Uterus (tissue), 4 donors: ENCODE results near the gene ARHGEF37. TPM values are rescaled to one million over a fixed set of nuclear protein-coding genes. Genes with fewer than 3 reads are reported as not detected.

Experiments used
- DNase-seq, 2 donors: peaks; one replicate each; pipeline ENCODE4 v3.0.0-alpha.2; 2019 to 2020
- H3K27ac ChIP-seq, 2 donors: fragments of 200-600 bp; sonication (generic); 1 replicate in 1 of 2; 2 replicates in 1 of 2; pipeline ENCODE4 v1.5.1; 2016 to 2018
- H3K27me3 ChIP-seq, 2 donors: fragments of 200-600 bp; sonication (generic); one replicate each; pipeline ENCODE4 v1.5.1; 2018 to 2019; ENCODE audit warnings: control low read depth in 1 of 2
- H3K36me3 ChIP-seq, 2 donors: fragments of 200-600 bp; sonication (generic); one replicate each; pipeline ENCODE4 v1.5.1; 2019; ENCODE audit warnings: control low read depth in 1 of 2
- H3K4me1 ChIP-seq, 2 donors: fragments of 200-600 bp; sonication (generic); one replicate each; pipeline ENCODE4 v1.5.1; 2018 to 2019; ENCODE audit warnings: control low read depth in 1 of 2
- H3K4me3 ChIP-seq, 2 donors: fragments of 200-600 bp; sonication (generic); 1 replicate in 1 of 2; 2 replicates in 1 of 2; pipeline ENCODE4 v1.5.1; 2018 to 2019; ENCODE audit warnings: mild to moderate bottlenecking in 1 of 2
- H3K9me3 ChIP-seq, 2 donors: fragments of 200-600 bp; sonication (generic); one replicate each; pipeline ENCODE4 v1.5.1; 2019; ENCODE audit warnings: control low read depth in 1 of 2
- POLR2A ChIP-seq, 2 donors: fragments of 450-650 bp; IDR thresholded peaks; one replicate each; pipeline ENCODE4 v1.6.1; 2016; ENCODE audit warnings: antibody characterized with exemption in 2 of 2, mild to moderate bottlenecking in 1 of 2, moderate library complexity in 1 of 2
- intact Hi-C: fragments of 100-400 bp; cut with DNase I; formaldehyde crosslinking; loops from one replicate; pipeline ENCODE4 v1.15.1; 2023; ENCODE audit warnings: low total_unique reads
- small RNA-seq: library from RNA; depleted of rRNA; stranded (forward); fragments of <200 nt; gene quantifications from one replicate; pipeline ENCODE3, GENCODE V24; 2016
- total RNA-seq, 4 donors: library from RNA; depleted of rRNA in 3 of 4; stranded (reverse); fragments of >200 nt in 3 of 4; gene quantifications; one replicate each; pipeline versions ENCODE4 v1.1.0 to v1.2.4, GENCODE V29; 2014 to 2023
- TF ChIP-seq, protein P1 (sequence below), 4 experiments: fragments of 200-600 bp in 2 of 4; fragments of 450-650 bp in 2 of 4; sonication (generic) in 2 of 4; IDR thresholded peaks; one replicate each; pipeline ENCODE4 v1.5.1; 2016 to 2019; ENCODE audit warnings: antibody characterized with exemption in 4 of 4, mild to moderate bottlenecking in 2 of 4, moderate library complexity in 1 of 4
- donor health status: DM: yes; HTN: yes; CAD: no.

Gene ARHGEF37
- total RNA-seq, 4 donors from 2014 or later = 4.6 to 10.4 (median 7.9) TPM

GRCh38 chr5:149683964-149684363 is 102.7 kb downstream of the ARHGEF37 start:
- H3K36me3 ChIP-seq = no peaks in the 10 kb centered on the region
- H3K27ac ChIP-seq = no peak overlapping the region
- DNase-seq = no peak
- no peak for TF ChIP-seq POLR2A (IDR thresholded peaks at IDR 0.05)
- TF ChIP-seq, protein P1, sequence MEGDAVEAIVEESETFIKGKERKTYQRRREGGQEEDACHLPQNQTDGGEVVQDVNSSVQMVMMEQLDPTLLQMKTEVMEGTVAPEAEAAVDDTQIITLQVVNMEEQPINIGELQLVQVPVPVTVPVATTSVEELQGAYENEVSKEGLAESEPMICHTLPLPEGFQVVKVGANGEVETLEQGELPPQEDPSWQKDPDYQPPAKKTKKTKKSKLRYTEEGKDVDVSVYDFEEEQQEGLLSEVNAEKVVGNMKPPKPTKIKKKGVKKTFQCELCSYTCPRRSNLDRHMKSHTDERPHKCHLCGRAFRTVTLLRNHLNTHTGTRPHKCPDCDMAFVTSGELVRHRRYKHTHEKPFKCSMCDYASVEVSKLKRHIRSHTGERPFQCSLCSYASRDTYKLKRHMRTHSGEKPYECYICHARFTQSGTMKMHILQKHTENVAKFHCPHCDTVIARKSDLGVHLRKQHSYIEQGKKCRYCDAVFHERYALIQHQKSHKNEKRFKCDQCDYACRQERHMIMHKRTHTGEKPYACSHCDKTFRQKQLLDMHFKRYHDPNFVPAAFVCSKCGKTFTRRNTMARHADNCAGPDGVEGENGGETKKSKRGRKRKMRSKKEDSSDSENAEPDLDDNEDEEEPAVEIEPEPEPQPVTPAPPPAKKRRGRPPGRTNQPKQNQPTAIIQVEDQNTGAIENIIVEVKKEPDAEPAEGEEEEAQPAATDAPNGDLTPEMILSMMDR (IDR thresholded peaks at IDR 0.05) = no peak
- intact Hi-C loops = no loop called here
- no peak overlapping the region for H3K4me3 ChIP-seq
- H3K27me3 ChIP-seq = no peaks in the 10 kb centered on the region
- H3K4me1 ChIP-seq = no peaks in the 10 kb centered on the region
- no peaks in the 10 kb centered on the region for H3K9me3 ChIP-seq

DNA sequence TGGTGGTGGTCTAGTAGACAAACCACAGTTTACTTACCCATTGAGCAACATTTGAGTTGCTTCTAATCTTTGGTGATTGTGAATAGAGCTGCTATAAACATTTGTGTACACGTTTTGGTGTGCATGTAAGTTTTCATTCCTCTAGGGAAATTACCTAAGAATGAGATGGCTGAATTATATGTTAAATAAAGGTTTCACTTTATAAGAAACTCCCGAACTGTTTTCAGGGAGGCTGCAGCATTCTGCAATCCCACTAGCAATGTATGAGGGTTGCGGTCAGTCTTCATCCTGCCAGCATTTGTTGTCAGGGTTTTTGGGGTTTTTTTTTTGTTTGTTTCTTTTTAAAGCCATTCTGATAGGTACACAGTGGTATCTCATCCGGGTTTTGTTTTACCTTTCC is 103.1 kb downstream of the ARHGEF37 start:
- H3K4me3 ChIP-seq = no peak overlapping the region
- no peaks in the 10 kb centered on the region for H3K27me3 ChIP-seq
- intact Hi-C loops = no loop called here

More for the DNA sequence above, 103.1 kb downstream of the ARHGEF37 start:
- Histone ChIP-seq H3K9me3 (no peaks in the 10 kb centered on the region), H3K4me1 (no peaks in the 10 kb centered on the region), H3K36me3 (no peaks in the 10 kb centered on the region), H3K27ac (no peak overlapping the region)
- no peak for DNase-seq
- TF ChIP-seq, protein P1 (IDR thresholded peaks at IDR 0.05) = no peak
- no peak for TF ChIP-seq POLR2A (IDR thresholded peaks at IDR 0.05)

Small RNAs within 50 kb of the gene (small RNA-seq; reads per million reads assigned to genes)
- gene RNU6-588P = not detected

Other genes starting within 250 kb of the ARHGEF37 start
- 10 to 100 TPM; 13.5 to 27.0 (median 22.6) TPM for gene GRPEL2, start 236.0 kb upstream of the ARHGEF37 start, total RNA-seq
- 1 to 10 TPM in 3 of 4 donors, under 1 TPM in 1; 0.59 to 8.6 (median 5.9) TPM for gene PCYOX1L, start 223.5 kb upstream of the ARHGEF37 start, total RNA-seq
- gene IL17B, start 202.2 kb upstream of the ARHGEF37 start, total RNA-seq = 1 to 10 TPM in 2 of 4 donors, not detected in 2; 1.6 to 2.3 TPM
- gene CSNK1A1, start 30.1 kb upstream of the ARHGEF37 start, total RNA-seq = 100 to 1,000 TPM; 101 to 326 (median 205) TPM
- 10 to 100 TPM in 1 of 4 donors, 1 to 10 TPM in 2, under 1 TPM in 1; 0.88 to 17.7 (median 1.9) TPM for gene PPARGC1B, start 148.8 kb downstream of the ARHGEF37 start, total RNA-seq